CD4-positive, alpha-beta T cell (primary cell): ENCODE data around the gene LRRC75A. TPM values are rescaled to one million over a fixed set of nuclear protein-coding genes. Genes with fewer than 3 reads are reported as not detected.
A peak's percentile ranks its signal among the peaks of the same experiment; 100 is the strongest.

ENCODE experiments used
- ATAC-seq: fragments of 200-7000 bp; cut with Tn5 transposase; one replicate; pipeline ENCODE4 v1.10.0; 2022; ENCODE audit warnings: mild to moderate bottlenecking; ENCODE audit not compliant: poor library complexity
- CTCF ChIA-PET: fragments of 350-600 bp; sonication (Branson Sonifier 250); formaldehyde crosslinking; loops from one replicate; lab custom pipeline; 2021; ENCODE audit warnings: antibody characterized with exemption, inconsistent platforms; lab: Charles Lee
- POLR2A ChIA-PET: fragments of 350-600 bp; sonication (Branson Sonifier 250); formaldehyde crosslinking; loops from one replicate; lab custom pipeline; 2021; ENCODE audit warnings: antibody characterized with exemption, inconsistent platforms; lab: Charles Lee
- DNase-seq, 14 experiments: peaks; one replicate each; pipeline ENCODE4 v3.0.0-alpha.2; 2013 to 2020; ENCODE audit warnings: mixed read lengths in 2 of 14
- H3K27ac ChIP-seq, 2 donors: one replicate each; pipeline versions ENCODE4 v1.5.1 to v1.7.0; 2013; ENCODE audit warnings: low read length in 2 of 2, low read depth in 1 of 2, mild to moderate bottlenecking in 1 of 2
- H3K27me3 ChIP-seq, 2 experiments: 1 replicate in 1 of 2; 2 replicates in 1 of 2; pipeline versions ENCODE4 v1.6.1 to v1.7.0; 2013; ENCODE audit warnings: low read length in 2 of 2, control low read depth in 1 of 2, mild to moderate bottlenecking in 1 of 2, moderate library complexity in 1 of 2; ENCODE audit not compliant: insufficient read depth in 2 of 2, control insufficient read depth in 1 of 2
- H3K36me3 ChIP-seq: one replicate; pipeline ENCODE4 v1.6.1; 2013; ENCODE audit warnings: low read length, control low read depth; ENCODE audit not compliant: insufficient read depth
- H3K4me1 ChIP-seq: one replicate; pipeline ENCODE4 v1.6.1; 2013; ENCODE audit warnings: low read length, control low read depth; ENCODE audit not compliant: insufficient read depth
- H3K4me3 ChIP-seq: one replicate; pipeline ENCODE4 v1.5.1; 2013; ENCODE audit warnings: mild to moderate bottlenecking, low read length, moderate library complexity
- H3K9me3 ChIP-seq, 2 experiments: 1 replicate in 1 of 2; 2 replicates in 1 of 2; pipeline versions ENCODE4 v1.6.1 to v1.7.0; 2013; ENCODE audit warnings: low read length in 2 of 2, mild to moderate bottlenecking in 2 of 2, control low read depth in 1 of 2, moderate library complexity in 1 of 2; ENCODE audit not compliant: control insufficient read depth in 1 of 2, insufficient read depth in 1 of 2
- H3K27ac Mint-ChIP-seq: one replicate; pipeline ENCODE4 v1.8.0; 2020; ENCODE audit warnings: mixed read lengths
- H3K27me3 Mint-ChIP-seq: one replicate; pipeline ENCODE4 v1.8.0; 2021; ENCODE audit warnings: mixed read lengths
- H3K36me3 Mint-ChIP-seq: one replicate; pipeline ENCODE4 v1.8.0; 2021; ENCODE audit warnings: low read depth, mixed read lengths
- H3K4me1 Mint-ChIP-seq: one replicate; pipeline ENCODE4 v1.8.0; 2021; ENCODE audit warnings: low read depth, mixed read lengths
- H3K4me3 Mint-ChIP-seq: one replicate; pipeline ENCODE4 v1.8.0; 2020; ENCODE audit warnings: mild to moderate bottlenecking, mixed read lengths
- H3K9me3 Mint-ChIP-seq: one replicate; pipeline ENCODE4 v1.8.0; 2020; ENCODE audit warnings: mixed read lengths
- CTCF ChIP-seq: fragments of 200-600 bp; IDR thresholded peaks from one replicate; pipeline ENCODE4 v1.8.0; 2022; ENCODE audit warnings: antibody characterized with exemption, mild to moderate bottlenecking
- intact Hi-C, 2 experiments: fragments of 100-400 bp; cut with DNase I in 1 of 2; cut with micrococcal nuclease in 1 of 2; formaldehyde crosslinking; loops; one replicate each; pipeline versions ENCODE4 v1.15.1 to v1.9.0; 2023 to 2025; cut with DNase I, micrococcal nuclease
- total RNA-seq, 174 experiments: library from RNA in 2 of 174; stranded (reverse) in 2 of 174; gene quantifications; one replicate each; pipeline ENCODE4 v1.2.3 and lab custom pipeline; 2021 to 2026

The LRRC75A gene
- total RNA-seq, 2 experiments from 2014 or later: 1.5 to 1.9 TPM

- intact Hi-C loops: loop anchor here in 1 of 2 experiments (10.0 kb wide), 1 partner anchor 53 kb away; no protein-coding TSS in a partner anchor
- CTCF ChIA-PET: interaction anchor here (5.3 kb wide), 1 partner anchor 53 kb away, joined by 26 read pairs; no protein-coding TSS in a partner anchor
- peak overlapping the region; percentile 95 for H3K4me3 Mint-ChIP-seq
- H3K27me3 Mint-ChIP-seq: no peaks in the 10 kb centered on the region
- Histone ChIP-seq H3K4me3 (no peak overlapping the region), H3K9me3 (no peaks in the 10 kb centered on the region), H3K36me3 (peaks cover 47% of the 10 kb centered on the region), H3K27ac (peak overlapping the region in 1 of 2 donors; percentile 90), H3K27me3 (no peaks in the 10 kb centered on the region), H3K4me1 (peaks cover 58% of the 10 kb centered on the region)
- POLR2A ChIA-PET: interaction anchor here (0.6 to 3.3 kb wide), 4 partner anchors 12 to 132 kb away, joined by 3 to 56 read pairs (median 27); partner anchors contain the start of gene UBB
- no peaks in the 10 kb centered on the region for H3K9me3 Mint-ChIP-seq
- peaks cover 55% of the 10 kb centered on the region for H3K4me1 Mint-ChIP-seq
- TF ChIP-seq CTCF: no peak
- ATAC-seq (no peak), DNase-seq (no peak)
- H3K27ac Mint-ChIP-seq: peak overlapping the region; percentile 100
- H3K36me3 Mint-ChIP-seq: peaks cover 61% of the 10 kb centered on the region
These were observed 74.6 kb downstream of the LRRC75A start for GRCh38 chr17:16417399-16417798.

GRCh38 chr17:16415031-16415924 is 76.7 kb downstream of the LRRC75A start, which contains the start of gene TRPV2:
TSS of gene TRPV2 (plus strand) at chr17:16415571. CDS start at chr17:16417669, 2,098 bp downstream.
- H3K9me3 ChIP-seq: no peaks in the 10 kb centered on the region
- ATAC-seq: peak; percentile 49

More at GRCh38 chr17:16415031-16415924, 76.7 kb downstream of the LRRC75A start, which contains the start of gene TRPV2:
- peak within 1 kb of the TSS; percentile 95 for H3K4me3 Mint-ChIP-seq
- H3K27me3 ChIP-seq: no peaks in the 10 kb centered on the region
- no peaks in the 10 kb centered on the region for H3K9me3 Mint-ChIP-seq
- H3K4me1 ChIP-seq: peaks cover 56% of the 10 kb centered on the region
- peak; percentile 55 for TF ChIP-seq CTCF
- peak; percentile 21 to 72 (median 45) for DNase-seq
- H3K4me3 ChIP-seq: peak within 1 kb of the TSS; percentile 96
- peak within 1 kb of the TSS; percentile 90 to 96 for H3K27ac ChIP-seq
- peak within 1 kb of the TSS; percentile 100 for H3K27ac Mint-ChIP-seq
- peaks cover 30% of the 10 kb centered on the region for H3K36me3 ChIP-seq
- peaks cover 41% of the 10 kb centered on the region for H3K36me3 Mint-ChIP-seq
- ChIA-PET CTCF (interaction anchor here (0.5 to 5.3 kb wide), 10 partner anchors 8 to 130 kb away, joined by 3 to 26 read pairs (median 4); partner anchors contain the start of gene UBB), POLR2A (interaction anchor here (1.0 to 3.3 kb wide), 15 partner anchors 9 to 1176 kb away, joined by 3 to 56 read pairs (median 6); partner anchors contain the start of genes CENPV, PEMT and UBB)
- peaks cover 47% of the 10 kb centered on the region for H3K4me1 Mint-ChIP-seq
- intact Hi-C loops: loop anchor here (1.0 to 10.0 kb wide), 3 partner anchors 29 to 52 kb away; no protein-coding TSS in a partner anchor
- no peaks in the 10 kb centered on the region for H3K27me3 Mint-ChIP-seq
